Measurements from ENCODE around the gene BHLHE23.

BHLHE23 gene

GRCh38 chr20:63028461-63028921 lies 21.7 kb upstream of the BHLHE23 start:
- no peak for DNase-seq (ENCODE audit: extremely low read depth, low read depth)
- no peak for TF ChIP-seq CTCF (IDR thresholded peaks at IDR 0.05; ENCODE audit: low read depth, low read length, missing control alignments)
- no peak overlapping the region for H3K4me3 ChIP-seq (replicated peaks; ENCODE audit: low read depth, low read length)

- H3K4me3 ChIP-seq (replicated peaks; ENCODE audit: low read depth, low read length): no peak overlapping the region
- no peak for TF ChIP-seq CTCF (IDR thresholded peaks at IDR 0.05; ENCODE audit: low read depth, low read length, missing control alignments)
- no peak for DNase-seq (ENCODE audit: extremely low read depth, low read depth)
Measured at GRCh38 chr20:63027922-63028389, 21.2 kb upstream of the BHLHE23 start.

- no peak for DNase-seq (ENCODE audit: extremely low read depth, low read depth)
- TF ChIP-seq CTCF (IDR thresholded peaks at IDR 0.05; ENCODE audit: low read depth, low read length, missing control alignments): no peak
- H3K4me3 ChIP-seq (replicated peaks; ENCODE audit: low read depth, low read length): no peak overlapping the region
Measured at GRCh38 chr20:63027221-63027921, 20.6 kb upstream of the BHLHE23 start.

GRCh38 chr20:63026582-63027165 lies 19.9 kb upstream of the BHLHE23 start:
- H3K4me3 ChIP-seq (replicated peaks; ENCODE audit: low read depth, low read length): no peak overlapping the region
- no peak for DNase-seq (ENCODE audit: extremely low read depth, low read depth)
- TF ChIP-seq CTCF (IDR thresholded peaks at IDR 0.05; ENCODE audit: low read depth, low read length, missing control alignments): no peak

GRCh38 chr20:63025534-63026331 lies 19.0 kb upstream of the BHLHE23 start:
- no peak for DNase-seq (ENCODE audit: extremely low read depth, low read depth)

More at GRCh38 chr20:63025534-63026331, 19.0 kb upstream of the BHLHE23 start:
- 0 out of 2 replicates have a peak overlapping the region, but pooled peaks have one; percentile 3 for H3K4me3 ChIP-seq (replicated peaks; ENCODE audit: low read depth, low read length)
- no peak for TF ChIP-seq CTCF (IDR thresholded peaks at IDR 0.05; ENCODE audit: low read depth, low read length, missing control alignments)

Measured in HFF-Myc (cell line).